ENCODE data around the gene PTPRO.

GRCh38 chr12:15629761-15630160 lies 307.5 kb downstream of the PTPRO start:
- TF ChIP-seq POLR2A (IDR thresholded peaks at IDR 0.05; ENCODE audit: low read length) (no peak), CTCF (IDR thresholded peaks at IDR 0.05) (no peak), CHD2 (IDR thresholded peaks at IDR 0.05; ENCODE audit: low read length, partially characterized antibody) (no peak), GATA3 (IDR thresholded peaks at IDR 0.05; ENCODE audit: borderline replicate concordance) (no peak), REST (IDR thresholded peaks at IDR 0.05) (no peak), SMC3 (IDR thresholded peaks at IDR 0.05) (no peak), CBX8 (IDR thresholded peaks at IDR 0.05) (no peak)

All from A549 (cell line).